VCaP (cell line): ENCODE measurements around the gene SFXN5.

ENCODE experiments used
- H3K27ac ChIP-seq: fragments of 450-650 bp; 2 replicates; pipeline ENCODE4 v1.5.1; 2017
- CTCF ChIP-seq: fragments of 450-650 bp; conservative IDR thresholded peaks from 2 replicates; pipeline ENCODE4 v1.5.1; 2017; ENCODE audit warnings: mild to moderate bottlenecking, moderate library complexity

Gene SFXN5

GRCh38 chr2:72917877-72918553 lies 153.5 kb downstream of the SFXN5 start:
- no peak for TF ChIP-seq CTCF
- H3K27ac ChIP-seq: peak overlapping the region; percentile 69

- TF ChIP-seq CTCF: no peak
- H3K27ac ChIP-seq: peak within 1 kb of the TSS; percentile 69
Observed at GRCh38 chr2:72917138-72917876, 154.2 kb downstream of the SFXN5 start, which contains the start of gene EMX1. TSS of gene EMX1 (plus strand) at chr2:72917519. CDS start at chr2:72917853, 334 bp downstream.

- H3K27ac ChIP-seq: peak overlapping the region; percentile 69; the same call in 1 of the 2 replicates
- TF ChIP-seq CTCF: no peak
Observed at GRCh38 chr2:72916743-72917137, 154.8 kb downstream of the SFXN5 start.

GRCh38 chr2:72915907-72916742 lies 155.4 kb downstream of the SFXN5 start:
- H3K27ac ChIP-seq: peak overlapping the region; percentile 29; the same call in 1 of the 2 replicates
- no peak for TF ChIP-seq CTCF

GRCh38 chr2:72915320-72915906 lies 156.1 kb downstream of the SFXN5 start:
- peak overlapping the region; percentile 29; the same call in 1 of the 2 replicates for H3K27ac ChIP-seq
- TF ChIP-seq CTCF: no peak

- TF ChIP-seq CTCF: no peak
- H3K27ac ChIP-seq: no peak overlapping the region
Observed at GRCh38 chr2:72914589-72915319, 156.8 kb downstream of the SFXN5 start.
